A549 (cell line): Measurements from ENCODE around the gene CAND2.
A peak's percentile ranks its signal among the peaks of the same experiment; 100 is the strongest.

Experiments used
- CEBPB ChIP-seq, 2 experiments: fragments of >200 bp in 1 of 2; sonication (Bioruptor Twin) in 1 of 2; formaldehyde crosslinking in 1 of 2; IDR thresholded peaks; 2 replicates each; pipeline ENCODE4 v1.6.1; 2012 to 2016
- CHD4 ChIP-seq: fragments of 200-600 bp; sonication (generic); IDR thresholded peaks from 2 replicates; pipeline ENCODE4 v1.6.1; 2016; ENCODE audit warnings: antibody characterized with exemption, mild to moderate bottlenecking, borderline replicate concordance
- ZC3H11A ChIP-seq: fragments of 450-650 bp; IDR thresholded peaks from 2 replicates; pipeline ENCODE4 v1.6.1; 2014; ENCODE audit warnings: antibody characterized with exemption, mild to moderate bottlenecking
- TF ChIP-seq, protein P1 (sequence below): fragments of >200 bp; sonication (Bioruptor Twin); formaldehyde crosslinking; IDR thresholded peaks from 3 replicates; pipeline ENCODE4 v1.5.1; 2016
- TF ChIP-seq, protein P2 (sequence below): IDR thresholded peaks from 2 replicates; pipeline ENCODE4 v1.6.1; 2012; ENCODE audit warnings: low read depth, borderline replicate concordance

DNA sequence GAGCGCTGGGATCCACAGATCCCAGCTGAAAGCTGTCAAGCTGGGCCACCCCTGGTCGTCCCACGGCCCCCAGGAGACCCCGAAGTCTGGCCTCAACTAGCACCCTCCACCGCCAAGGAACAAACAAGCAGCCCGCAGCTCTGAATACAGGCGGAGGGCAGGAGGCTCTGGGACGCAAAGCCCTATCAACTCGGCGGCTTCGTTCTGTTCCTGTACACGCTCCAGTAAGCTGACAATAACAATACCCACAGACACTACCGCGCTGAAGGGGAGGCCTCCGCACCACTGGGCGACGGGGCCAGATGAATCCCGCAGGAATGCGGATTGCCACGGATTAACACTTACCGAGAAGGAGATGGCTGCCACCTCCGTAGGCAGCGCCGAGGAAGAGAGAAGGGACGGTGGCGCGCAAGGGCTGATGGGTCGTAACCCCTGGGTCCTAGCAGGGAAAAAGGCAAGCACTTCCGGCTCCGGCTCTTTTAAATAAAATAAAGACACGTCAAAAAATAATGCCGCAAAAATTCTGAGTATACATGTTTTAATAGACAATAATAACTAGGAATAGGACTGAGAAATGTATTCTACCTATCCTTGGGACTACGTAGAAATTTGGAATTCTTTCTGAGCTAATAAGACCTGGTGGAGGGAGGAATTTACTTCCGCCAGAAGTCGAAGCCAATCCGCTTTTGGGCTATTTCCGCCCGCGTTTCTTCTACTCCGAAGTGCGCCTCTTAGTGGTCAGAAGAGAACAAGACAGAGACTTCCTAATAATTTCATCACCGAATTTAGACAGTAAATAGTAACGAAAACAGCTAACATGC is 44.9 kb downstream of the CAND2 start, which contains the start of gene RPL32:
- TF ChIP-seq, protein P1, sequence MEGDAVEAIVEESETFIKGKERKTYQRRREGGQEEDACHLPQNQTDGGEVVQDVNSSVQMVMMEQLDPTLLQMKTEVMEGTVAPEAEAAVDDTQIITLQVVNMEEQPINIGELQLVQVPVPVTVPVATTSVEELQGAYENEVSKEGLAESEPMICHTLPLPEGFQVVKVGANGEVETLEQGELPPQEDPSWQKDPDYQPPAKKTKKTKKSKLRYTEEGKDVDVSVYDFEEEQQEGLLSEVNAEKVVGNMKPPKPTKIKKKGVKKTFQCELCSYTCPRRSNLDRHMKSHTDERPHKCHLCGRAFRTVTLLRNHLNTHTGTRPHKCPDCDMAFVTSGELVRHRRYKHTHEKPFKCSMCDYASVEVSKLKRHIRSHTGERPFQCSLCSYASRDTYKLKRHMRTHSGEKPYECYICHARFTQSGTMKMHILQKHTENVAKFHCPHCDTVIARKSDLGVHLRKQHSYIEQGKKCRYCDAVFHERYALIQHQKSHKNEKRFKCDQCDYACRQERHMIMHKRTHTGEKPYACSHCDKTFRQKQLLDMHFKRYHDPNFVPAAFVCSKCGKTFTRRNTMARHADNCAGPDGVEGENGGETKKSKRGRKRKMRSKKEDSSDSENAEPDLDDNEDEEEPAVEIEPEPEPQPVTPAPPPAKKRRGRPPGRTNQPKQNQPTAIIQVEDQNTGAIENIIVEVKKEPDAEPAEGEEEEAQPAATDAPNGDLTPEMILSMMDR: peak; percentile 84
- TF ChIP-seq CHD4 (no peak), ZC3H11A (no peak), CEBPB (IDR thresholded peaks at IDR 0.05) (peak in 1 of 2 experiments; percentile 32; a peak in 1 of 4 replicates)
- TF ChIP-seq, protein P2, sequence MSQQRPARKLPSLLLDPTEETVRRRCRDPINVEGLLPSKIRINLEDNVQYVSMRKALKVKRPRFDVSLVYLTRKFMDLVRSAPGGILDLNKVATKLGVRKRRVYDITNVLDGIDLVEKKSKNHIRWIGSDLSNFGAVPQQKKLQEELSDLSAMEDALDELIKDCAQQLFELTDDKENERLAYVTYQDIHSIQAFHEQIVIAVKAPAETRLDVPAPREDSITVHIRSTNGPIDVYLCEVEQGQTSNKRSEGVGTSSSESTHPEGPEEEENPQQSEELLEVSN: 0 out of 2 replicates have a peak, but pooled peaks have one; percentile 23
